K562 (cell line): ENCODE data around the gene TLX3. TPM values are rescaled to one million over a fixed set of nuclear protein-coding genes. Genes with fewer than 3 reads are reported as not detected.

Experiments used
- ATAC-seq: fragments of 200-7000 bp; cut with Tn5 transposase; 3 replicates; pipeline ENCODE4 v1.9.1; 2020; ENCODE audit warnings: moderate library complexity
- BruUV-seq: library from RNA; stranded (reverse); fragments of 400-500 nt; replicated peaks from 2 replicates; lab custom pipeline; 2021; lab: Mats Ljungman, UMichigan
- CTCF ChIA-PET: fragments of 300-600 bp; formaldehyde crosslinking; extraction: SDS; loops from one replicate; lab custom pipeline; 2021; ENCODE audit warnings: low intra/inter-chr PET ratio; lab: Yijun Ruan, JAX
- POLR2A ChIA-PET: fragments of 300-600, 350-650 bp; sonication (Branson Sonifier 250); formaldehyde crosslinking; extraction: SDS; loops from one replicate; lab custom pipeline; 2021; ENCODE audit warnings: antibody characterized with exemption, inconsistent platforms; lab: Yijun Ruan, JAX
- DNase-seq, 4 experiments: peaks; one replicate each; pipeline versions ENCODE4 v3.0.0 to v3.0.0-alpha.2; 2011 to 2018; ENCODE audit warnings: low spot score in 3 of 4, mixed read lengths in 3 of 4; ENCODE audit errors: extremely low read depth in 1 of 4
- FAIRE-seq: peaks from 2 replicates; lab custom pipeline; 2011; peaks lifted over from hg19 to GRCh38; lab: Jason Lieb, UNC
- H2AFZ ChIP-seq: 2 replicates; pipeline ENCODE4 v1.6.0; 2011; ENCODE audit warnings: low read depth, low read length, control low read depth, inconsistent platforms
- H3K27ac ChIP-seq: fragments of 200-600 bp; 3 replicates; pipeline ENCODE4 v1.8.0; 2011; ENCODE audit warnings: low read depth, mild to moderate bottlenecking, control low read depth, inconsistent platforms, low read length, moderate library complexity, mixed read lengths; ENCODE audit errors: extremely low read depth
- H3K27me3 ChIP-seq, 2 experiments: fragments of 300-600 bp in 1 of 2; 2 replicates in 1 of 2; 3 replicates in 1 of 2; pipeline versions ENCODE4 v1.6.0 to v1.8.0; 2011; ENCODE audit warnings: inconsistent platforms in 2 of 2, low read length in 2 of 2, mild to moderate bottlenecking in 1 of 2, mixed read lengths in 1 of 2, moderate library complexity in 1 of 2; ENCODE audit not compliant: control insufficient read depth in 2 of 2, insufficient read depth in 2 of 2
- H3K36me3 ChIP-seq: fragments of 300-600 bp; 3 replicates; pipeline ENCODE4 v1.8.0; 2011; ENCODE audit warnings: mild to moderate bottlenecking, low read length, inconsistent platforms; ENCODE audit not compliant: control insufficient read depth, insufficient read depth
- H3K4me1 ChIP-seq, 2 experiments: fragments of 200-600 bp in 1 of 2; replicated peaks in 1 of 2; 2 replicates in 1 of 2; 3 replicates in 1 of 2; pipeline versions ENCODE4 v1.5.1 to v1.8.0; 2011; ENCODE audit warnings: inconsistent platforms in 2 of 2, low read length in 2 of 2, mild to moderate bottlenecking in 1 of 2, mixed read lengths in 1 of 2, moderate library complexity in 1 of 2; ENCODE audit not compliant: control insufficient read depth in 2 of 2, insufficient read depth in 2 of 2
- H3K4me2 ChIP-seq: 2 replicates; pipeline ENCODE4 v1.6.1; 2011; ENCODE audit warnings: low read length, control low read depth, inconsistent platforms, mixed read lengths; ENCODE audit not compliant: insufficient read depth
- H3K4me3 ChIP-seq: fragments of 200-600 bp; sonication (generic), shearing (Covaris generic); 2 replicates; pipeline ENCODE4 v1.5.1; 2016; ENCODE audit warnings: control low read depth, inconsistent platforms
- H3K79me2 ChIP-seq: fragments of 200-600 bp; 3 replicates; pipeline ENCODE4 v1.8.0; 2011; ENCODE audit warnings: low read length, inconsistent platforms; ENCODE audit not compliant: control insufficient read depth, insufficient read depth
- H3K9ac ChIP-seq, 2 experiments: 2 replicates each; pipeline versions ENCODE4 v1.6.0 to v1.6.1; 2011; ENCODE audit warnings: low read depth in 2 of 2, low read length in 2 of 2, control low read depth in 1 of 2, inconsistent platforms in 1 of 2, mild to moderate bottlenecking in 1 of 2, mixed read lengths in 1 of 2; ENCODE audit not compliant: insufficient read depth in 1 of 2
- H3K9me1 ChIP-seq: one replicate; pipeline ENCODE4 v1.6.0; 2011; ENCODE audit warnings: inconsistent platforms, mild to moderate bottlenecking, low read length, moderate library complexity; ENCODE audit not compliant: control insufficient read depth, insufficient read depth
- H3K9me3 ChIP-seq: replicated peaks from 2 replicates; pipeline ENCODE4 v1.5.1; 2011; ENCODE audit warnings: low read depth, low read length, inconsistent platforms; ENCODE audit not compliant: control insufficient read depth, insufficient read depth
- H4K20me1 ChIP-seq: replicated peaks from 2 replicates; pipeline ENCODE4 v1.6.1; 2011; ENCODE audit warnings: low read length, inconsistent platforms, mixed read lengths; ENCODE audit not compliant: control insufficient read depth, insufficient read depth
- DDX20 ChIP-seq: fragments of 450-650 bp; IDR thresholded peaks from 2 replicates; pipeline ENCODE4 v1.6.1; 2016; ENCODE audit warnings: missing genetic modification characterization, low read depth, mild to moderate bottlenecking, missing compliant biosample characterization, moderate library complexity
- ESRRA ChIP-seq: fragments of 450-650 bp; IDR thresholded peaks from 2 replicates; pipeline ENCODE4 v1.6.1; 2014; ENCODE audit warnings: low read depth, mild to moderate bottlenecking, moderate library complexity, borderline replicate concordance
- HDAC6 ChIP-seq: IDR thresholded peaks from 2 replicates; pipeline ENCODE4 v1.6.1; 2012; ENCODE audit warnings: low read depth, mild to moderate bottlenecking, control low read depth, inconsistent platforms, low read length, moderate library complexity
- KAT7 ChIP-seq: sonication (generic); formaldehyde crosslinking; IDR thresholded peaks from 2 replicates; pipeline ENCODE4 v1.8.0; 2022; ENCODE audit warnings: missing genetic modification reagents, mild to moderate bottlenecking, borderline replicate concordance
- MIER1 ChIP-seq: fragments of 450-650 bp; IDR thresholded peaks from 2 replicates; pipeline ENCODE4 v1.6.1; 2016; ENCODE audit warnings: antibody characterized with exemption, mild to moderate bottlenecking, low read depth
- MTA3 ChIP-seq: fragments of 450-650 bp; formaldehyde crosslinking; IDR thresholded peaks from 2 replicates; pipeline ENCODE4 v1.6.1; 2017; ENCODE audit warnings: mild to moderate bottlenecking, borderline replicate concordance
- NUFIP1 ChIP-seq: fragments of 450-650 bp; IDR thresholded peaks from 2 replicates; pipeline ENCODE4 v1.6.1; 2018; ENCODE audit not compliant: partially characterized antibody
- PHF20 ChIP-seq: fragments of 450-650 bp; IDR thresholded peaks from 2 replicates; pipeline ENCODE4 v1.6.1; 2018; ENCODE audit not compliant: partially characterized antibody
- TCFL5 ChIP-seq: fragments of 250-450 bp; sonication (Bioruptor Pico); conservative IDR thresholded peaks from 2 replicates; pipeline ENCODE4 v1.6.1; 2021; ENCODE audit warnings: mild to moderate bottlenecking, moderate library complexity, matching md5 sums
- ZNF785 ChIP-seq: fragments of 250-450 bp; sonication (Bioruptor Pico); IDR thresholded peaks from 2 replicates; pipeline ENCODE4 v1.4.0; 2020; ENCODE audit warnings: mild to moderate bottlenecking
- WGBS: fragments of 100-300 bp; shearing (Covaris generic); methylation state at CpG from one replicate; pipeline ENCODE4 v1.1.6; 2016; ENCODE audit warnings: low coverage, mixed read lengths; ENCODE audit not compliant: insufficient coverage; ENCODE audit errors: missing lambda C conversion rate; 5-methylcytosine and 5-hydroxymethylcytosine counted together
- in situ Hi-C: fragments of 300-500 bp; cut with MboI; formaldehyde crosslinking; loops from 4 replicates; pipeline ENCODE4 v1.15.0; 2018; ENCODE audit warnings: inconsistent platforms, mixed read lengths
- intact Hi-C: fragments of 100-400 bp; cut with micrococcal nuclease; formaldehyde crosslinking; loops from 2 replicates; pipeline ENCODE4 v1.14.2; 2022
- polyA plus RNA-seq, 8 experiments: library from polyadenylated mRNA; depleted of rRNA in 4 of 8; stranded (reverse) in 5 of 8; unstranded in 3 of 8; fragments of >200 nt; fragmentation: Nextera tagmentation in 2 of 8; fragmentation: Illumina TruSeq in 1 of 8; extraction: Ambion mirVana in 2 of 8; extraction: Trizol in 1 of 8; gene quantifications; 2 replicates each; pipeline versions ENCODE4 v1.2.1 to v1.2.3, GENCODE V29; 2011 to 2014; ENCODE audit warnings: inconsistent platforms in 1 of 8, missing spikeins in 1 of 8
- total RNA-seq, 7 experiments: library from RNA; depleted of rRNA in 6 of 7; stranded (reverse); fragments of >200 nt in 6 of 7; fragmentation: Illumina TruSeq in 2 of 7; extraction: Trizol in 2 of 7; gene quantifications; 2 replicates each; pipeline versions ENCODE4 v1.2.1 to v1.2.3, GENCODE V29; 2011 to 2021; ENCODE audit warnings: low replicate concordance in 1 of 7
- TF ChIP-seq, protein P1 (sequence below): conservative IDR thresholded peaks from 2 replicates; pipeline ENCODE4 v1.6.1; 2011; ENCODE audit warnings: low read depth, mild to moderate bottlenecking, low read length; ENCODE audit not compliant: control insufficient read depth
- TF ChIP-seq, protein P2 (sequence below): fragments of 250-450 bp; sonication (Bioruptor Pico); IDR thresholded peaks from 2 replicates; pipeline ENCODE4 v1.5.0; 2020; ENCODE audit warnings: mild to moderate bottlenecking, borderline replicate concordance
- TF ChIP-seq, protein P3 (sequence below): fragments of 250-450 bp; sonication (Bioruptor Pico); IDR thresholded peaks from 2 replicates; pipeline ENCODE4 v1.9.0; 2021; ENCODE audit warnings: mild to moderate bottlenecking, inconsistent platforms

The TLX3 gene
- total and polyA plus RNA-seq, 9 of the 15 experiments (the other 6 are each of a cell fraction or from before 2014, with no cell fraction given), result not detected

DNA sequence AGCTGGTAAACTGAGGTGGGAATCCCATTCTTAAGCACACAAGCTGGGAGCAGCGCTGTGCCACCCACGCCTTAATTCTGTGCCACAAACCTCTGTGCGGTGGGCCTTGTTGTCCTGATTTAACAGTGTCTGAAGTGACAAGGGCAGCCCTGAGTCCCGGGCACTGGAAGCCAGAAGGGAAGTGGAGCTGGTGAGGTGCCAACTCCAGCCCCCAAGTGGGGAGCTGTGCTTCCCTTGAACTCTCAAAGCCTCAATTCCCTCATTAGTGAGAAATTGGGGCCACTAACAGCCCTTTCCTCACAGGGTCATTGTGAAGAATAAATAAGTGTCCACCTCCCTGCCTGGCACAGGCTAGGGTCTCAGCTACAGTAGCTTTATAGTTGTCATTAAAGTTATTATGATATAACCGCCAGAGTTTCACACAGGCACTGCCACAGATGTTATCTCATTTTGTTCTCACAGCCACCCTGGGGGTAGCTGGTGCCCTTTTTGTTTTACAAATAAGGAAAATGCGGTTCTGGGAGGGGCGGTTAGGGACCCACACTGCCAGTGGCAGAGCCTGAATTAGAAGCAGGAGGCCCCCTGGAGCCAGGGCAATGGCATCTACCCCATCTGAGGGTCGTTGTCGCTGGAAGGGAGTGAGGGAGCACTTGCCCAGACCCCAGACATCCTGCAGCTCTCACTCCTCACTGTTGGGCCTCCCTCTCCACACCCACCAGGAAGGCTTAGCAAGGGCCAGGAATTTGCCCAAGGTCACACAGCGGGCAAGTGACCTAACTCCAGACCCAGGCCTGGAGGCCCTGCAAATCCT, 2.1 kb upstream of the TLX3 start:
- H3K4me2 ChIP-seq, result no peak overlapping the region
- no peak overlapping the region for H3K4me3 ChIP-seq
- no peak overlapping the region for H3K9ac ChIP-seq
- peaks cover 0 to 4% of the 10 kb centered on the region in 2 experiments; a peak in 1 of 5 replicates for H3K4me1 ChIP-seq
- in situ Hi-C loops, result no loop called here
- no peaks in the 10 kb centered on the region for H4K20me1 ChIP-seq
- no peaks in the 10 kb centered on the region for H3K9me1 ChIP-seq
- no peak for TF ChIP-seq DDX20 (tag)
- no peak for TF ChIP-seq MIER1
- TF ChIP-seq, protein P1, sequence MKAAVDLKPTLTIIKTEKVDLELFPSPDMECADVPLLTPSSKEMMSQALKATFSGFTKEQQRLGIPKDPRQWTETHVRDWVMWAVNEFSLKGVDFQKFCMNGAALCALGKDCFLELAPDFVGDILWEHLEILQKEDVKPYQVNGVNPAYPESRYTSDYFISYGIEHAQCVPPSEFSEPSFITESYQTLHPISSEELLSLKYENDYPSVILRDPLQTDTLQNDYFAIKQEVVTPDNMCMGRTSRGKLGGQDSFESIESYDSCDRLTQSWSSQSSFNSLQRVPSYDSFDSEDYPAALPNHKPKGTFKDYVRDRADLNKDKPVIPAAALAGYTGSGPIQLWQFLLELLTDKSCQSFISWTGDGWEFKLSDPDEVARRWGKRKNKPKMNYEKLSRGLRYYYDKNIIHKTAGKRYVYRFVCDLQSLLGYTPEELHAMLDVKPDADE, result no peak
- TF ChIP-seq MTA3, result no peak
- TF ChIP-seq ZNF785, result no peak
- TF ChIP-seq, protein P2, sequence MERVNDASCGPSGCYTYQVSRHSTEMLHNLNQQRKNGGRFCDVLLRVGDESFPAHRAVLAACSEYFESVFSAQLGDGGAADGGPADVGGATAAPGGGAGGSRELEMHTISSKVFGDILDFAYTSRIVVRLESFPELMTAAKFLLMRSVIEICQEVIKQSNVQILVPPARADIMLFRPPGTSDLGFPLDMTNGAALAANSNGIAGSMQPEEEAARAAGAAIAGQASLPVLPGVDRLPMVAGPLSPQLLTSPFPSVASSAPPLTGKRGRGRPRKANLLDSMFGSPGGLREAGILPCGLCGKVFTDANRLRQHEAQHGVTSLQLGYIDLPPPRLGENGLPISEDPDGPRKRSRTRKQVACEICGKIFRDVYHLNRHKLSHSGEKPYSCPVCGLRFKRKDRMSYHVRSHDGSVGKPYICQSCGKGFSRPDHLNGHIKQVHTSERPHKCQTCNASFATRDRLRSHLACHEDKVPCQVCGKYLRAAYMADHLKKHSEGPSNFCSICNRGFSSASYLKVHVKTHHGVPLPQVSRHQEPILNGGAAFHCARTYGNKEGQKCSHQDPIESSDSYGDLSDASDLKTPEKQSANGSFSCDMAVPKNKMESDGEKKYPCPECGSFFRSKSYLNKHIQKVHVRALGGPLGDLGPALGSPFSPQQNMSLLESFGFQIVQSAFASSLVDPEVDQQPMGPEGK (CRISPR knock-in tag), result no peak
- TF ChIP-seq HDAC6, result no peak
- no peak for TF ChIP-seq NUFIP1
- TF ChIP-seq PHF20, result no peak
- TF ChIP-seq, protein P3, sequence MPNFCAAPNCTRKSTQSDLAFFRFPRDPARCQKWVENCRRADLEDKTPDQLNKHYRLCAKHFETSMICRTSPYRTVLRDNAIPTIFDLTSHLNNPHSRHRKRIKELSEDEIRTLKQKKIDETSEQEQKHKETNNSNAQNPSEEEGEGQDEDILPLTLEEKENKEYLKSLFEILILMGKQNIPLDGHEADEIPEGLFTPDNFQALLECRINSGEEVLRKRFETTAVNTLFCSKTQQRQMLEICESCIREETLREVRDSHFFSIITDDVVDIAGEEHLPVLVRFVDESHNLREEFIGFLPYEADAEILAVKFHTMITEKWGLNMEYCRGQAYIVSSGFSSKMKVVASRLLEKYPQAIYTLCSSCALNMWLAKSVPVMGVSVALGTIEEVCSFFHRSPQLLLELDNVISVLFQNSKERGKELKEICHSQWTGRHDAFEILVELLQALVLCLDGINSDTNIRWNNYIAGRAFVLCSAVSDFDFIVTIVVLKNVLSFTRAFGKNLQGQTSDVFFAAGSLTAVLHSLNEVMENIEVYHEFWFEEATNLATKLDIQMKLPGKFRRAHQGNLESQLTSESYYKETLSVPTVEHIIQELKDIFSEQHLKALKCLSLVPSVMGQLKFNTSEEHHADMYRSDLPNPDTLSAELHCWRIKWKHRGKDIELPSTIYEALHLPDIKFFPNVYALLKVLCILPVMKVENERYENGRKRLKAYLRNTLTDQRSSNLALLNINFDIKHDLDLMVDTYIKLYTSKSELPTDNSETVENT, result no peak
- no peak for TF ChIP-seq TCFL5 (CRISPR knock-in tag)
- TF ChIP-seq KAT7 (CRISPR knock-in tag), result no peak
- no peak for TF ChIP-seq ESRRA
- peaks cover 0 to 23% of the 10 kb centered on the region in 2 experiments; a peak in 3 of 5 replicates for H3K27me3 ChIP-seq
- intact Hi-C loops, result no loop called here
- H2AFZ ChIP-seq, result no peak overlapping the region
- ATAC-seq (no peak), DNase-seq (no peak), FAIRE-seq (no peak)
- BruUV-seq, result no TSS peak
- H3K36me3 ChIP-seq, result no peaks in the 10 kb centered on the region
- no peak overlapping the region for H3K27ac ChIP-seq
- ChIA-PET CTCF (no interaction called here), POLR2A (interaction anchor here (0.6 kb wide), 2 partner anchors 147 to 530 kb away, joined by 3 read pairs; no protein-coding TSS in a partner anchor)
- H3K9me3 ChIP-seq, result no peaks in the 10 kb centered on the region
- no peaks in the 10 kb centered on the region for H3K79me2 ChIP-seq
- WGBS, result under 1% methylated on average over 10 of the region's 10 CpGs
